GM12878 (cell line): ENCODE measurements around the gene C5orf46. TPM values are rescaled to one million over a fixed set of nuclear protein-coding genes. Genes with fewer than 3 reads are reported as not detected.

ENCODE experiments used
- ATAC-seq: fragments of 200-7000 bp; cut with Tn5 transposase; 3 replicates; pipeline ENCODE4 v1.9.1; 2020; ENCODE audit warnings: mild to moderate bottlenecking, moderate library complexity
- BruUV-seq: library from RNA; stranded (reverse); fragments of 400-500 nt; replicated peaks from 2 replicates; lab custom pipeline; 2021; lab: Mats Ljungman, UMichigan
- CTCF ChIA-PET: fragments of 300-600 bp; sonication (Branson Sonifier 250); formaldehyde crosslinking; extraction: SDS; loops from one replicate; lab custom pipeline; 2021; ENCODE audit warnings: inconsistent platforms; lab: Yijun Ruan, JAX
- POLR2A ChIA-PET: fragments of 350-600 bp; formaldehyde crosslinking; extraction: SDS; loops from one replicate; lab custom pipeline; 2021; ENCODE audit warnings: inconsistent platforms; lab: Charles Lee
- RAD21 ChIA-PET: fragments of 300-600 bp; sonication (Branson Sonifier 250); formaldehyde crosslinking; loops from one replicate; lab custom pipeline; 2023; ENCODE audit warnings: antibody characterized with exemption; ENCODE audit not compliant: unreplicated experiment; lab: Charles Lee
- SMC1A ChIA-PET: fragments of 300-600 bp; sonication (Branson Sonifier 250); formaldehyde crosslinking; loops from one replicate; lab custom pipeline; 2023; ENCODE audit not compliant: unreplicated experiment, uncharacterized antibody; lab: Charles Lee
- DNase-seq: peaks from one replicate; pipeline ENCODE4 v3.0.0-alpha.2; 2011; ENCODE audit warnings: low read depth, low spot score
- FAIRE-seq: peaks from 3 replicates; lab custom pipeline; 2011; peaks lifted over from hg19 to GRCh38; lab: Jason Lieb, UNC
- H2AFZ ChIP-seq: 2 replicates; pipeline ENCODE4 v1.6.0; 2011; ENCODE audit warnings: low read depth, low read length, control low read depth; ENCODE audit not compliant: control insufficient read depth
- H3K27ac ChIP-seq: 2 replicates; pipeline ENCODE4 v1.5.1; 2011; ENCODE audit warnings: control low read depth; ENCODE audit not compliant: control insufficient read depth, insufficient read depth
- H3K27me3 ChIP-seq, 2 experiments: replicated peaks in 1 of 2; 2 replicates each; pipeline versions ENCODE4 v1.6.0 to v1.6.1; 2011; ENCODE audit warnings: low read length in 1 of 2; ENCODE audit not compliant: control insufficient read depth in 2 of 2, insufficient read depth in 2 of 2
- H3K36me3 ChIP-seq, 2 experiments: 2 replicates each; pipeline ENCODE4 v1.5.1; 2011; ENCODE audit warnings: low read length in 1 of 2; ENCODE audit not compliant: control insufficient read depth in 2 of 2, insufficient read depth in 2 of 2
- H3K4me1 ChIP-seq: 2 replicates; pipeline ENCODE4 v1.6.1; 2011; ENCODE audit warnings: mild to moderate bottlenecking, low read length, moderate library complexity, mixed read lengths; ENCODE audit not compliant: control insufficient read depth, insufficient read depth
- H3K4me2 ChIP-seq: 2 replicates; pipeline ENCODE4 v1.6.0; 2011; ENCODE audit warnings: control low read depth; ENCODE audit not compliant: control insufficient read depth, insufficient read depth
- H3K4me3 ChIP-seq: fragments of 200-600 bp; sonication (generic); 2 replicates; pipeline ENCODE4 v1.5.1; 2016
- H3K79me2 ChIP-seq: 2 replicates; pipeline ENCODE4 v1.6.0; 2011; ENCODE audit warnings: low read length; ENCODE audit not compliant: control insufficient read depth, insufficient read depth
- H3K9ac ChIP-seq: 2 replicates; pipeline ENCODE4 v1.8.0; 2011; ENCODE audit warnings: low read length, control low read depth, mixed read lengths; ENCODE audit not compliant: control insufficient read depth, insufficient read depth
- H3K9me3 ChIP-seq: replicated peaks from 3 replicates; pipeline ENCODE4 v1.5.1; 2011; ENCODE audit warnings: mild to moderate bottlenecking, low read length; ENCODE audit not compliant: control insufficient read depth, insufficient read depth
- H4K20me1 ChIP-seq: 2 replicates; pipeline ENCODE4 v1.6.0; 2011; ENCODE audit not compliant: control insufficient read depth, insufficient read depth
- BHLHE40 ChIP-seq, 2 experiments: fragments of 450-650 bp in 1 of 2; IDR thresholded peaks; 2 replicates each; pipeline ENCODE4 v1.6.1; 2011 to 2017; ENCODE audit warnings: low read depth in 2 of 2, borderline replicate concordance in 1 of 2, improper control_type of control experiment in 1 of 2, low read length in 1 of 2, mild to moderate bottlenecking in 1 of 2
- MLLT1 ChIP-seq: fragments of 450-650 bp; IDR thresholded peaks from 2 replicates; pipeline ENCODE4 v1.6.1; 2016; ENCODE audit warnings: mild to moderate bottlenecking
- PKNOX1 ChIP-seq: fragments of 450-650 bp; IDR thresholded peaks from 2 replicates; pipeline ENCODE4 v1.6.1; 2016; ENCODE audit warnings: mild to moderate bottlenecking
- RBBP5 ChIP-seq: fragments of 200-600 bp; sonication (generic); conservative IDR thresholded peaks from 2 replicates; pipeline ENCODE4 v1.6.1; 2016
- in situ Hi-C: fragments of 300-500 bp; cut with MboI; formaldehyde crosslinking; loops from 9 replicates; pipeline ENCODE4 v1.14.3; 2018; ENCODE audit warnings: mixed read lengths
- intact Hi-C: fragments of 100-400 bp; cut with micrococcal nuclease; formaldehyde crosslinking; loops from one replicate; pipeline ENCODE4 v1.14.2; 2022; ENCODE audit not compliant: unreplicated experiment
- polyA plus RNA-seq, 11 experiments: library from polyadenylated mRNA; depleted of rRNA in 4 of 11; unstranded in 6 of 11; stranded (reverse) in 5 of 11; fragments of >200 nt; fragmentation: Nextera tagmentation in 4 of 11; fragmentation: Illumina TruSeq in 1 of 11; extraction: Ambion mirVana in 4 of 11; extraction: Trizol in 1 of 11; gene quantifications; 1 replicate in 1 of 11; 2 replicates in 10 of 11; pipeline versions ENCODE4 v1.2.1 to v1.2.3, GENCODE V29; 2011 to 2016; ENCODE audit warnings: inconsistent platforms in 2 of 11, missing spikeins in 2 of 11, low read depth in 1 of 11
- total RNA-seq, 4 experiments: library from RNA; depleted of rRNA in 3 of 4; stranded (reverse); fragments of >200 nt in 3 of 4; fragmentation: Illumina TruSeq in 1 of 4; extraction: Trizol in 1 of 4; gene quantifications; 2 replicates each; pipeline versions ENCODE4 v1.2.1 to v1.2.3, GENCODE V29; 2013 to 2021

Gene C5orf46
- total and polyA plus RNA-seq, 10 of the 15 experiments (the other 5 are each of a cell fraction or from before 2014, with no cell fraction given): not detected

DNA sequence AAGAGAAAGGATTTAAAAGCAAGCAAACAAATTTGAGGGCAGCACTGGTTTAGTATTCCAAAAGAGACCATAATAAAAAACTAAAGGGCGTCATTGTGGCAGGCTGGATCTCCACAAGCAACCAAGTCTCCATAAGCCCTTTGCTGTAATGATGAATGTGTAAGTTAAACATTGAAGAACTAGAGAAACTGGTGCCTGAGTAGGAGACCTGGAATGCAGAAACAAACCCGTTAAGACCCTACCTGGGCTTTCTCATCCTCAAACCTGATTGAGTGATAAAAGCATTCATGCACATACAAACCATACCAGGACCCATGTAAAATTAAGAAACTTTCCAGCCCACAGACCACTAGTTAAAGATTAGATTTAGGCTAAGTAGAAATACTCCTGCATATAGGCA lies 29.7 kb downstream of the C5orf46 start (continued):
- TF ChIP-seq MLLT1 (no peak), BHLHE40 (IDR thresholded peaks at IDR 0.05; ENCODE audit: borderline replicate concordance in 1 of 2, low read depth in 2 of 2, low read length in 1 of 2) (no peak), RBBP5 (no peak)

- FAIRE-seq: no peak
- DNase-seq: no peak
- Histone ChIP-seq H2AFZ (no peak overlapping the region), H3K27me3 (peaks cover 0 to 3% of the 10 kb centered on the region in 2 experiments; a peak in 1 of 4 replicates), H3K4me3 (no peak overlapping the region), H4K20me1 (no peaks in the 10 kb centered on the region), H3K4me2 (no peak overlapping the region), H3K9me3 (no peaks in the 10 kb centered on the region), H3K79me2 (no peaks in the 10 kb centered on the region), H3K4me1 (no peaks in the 10 kb centered on the region), H3K36me3 (no peaks in the 10 kb centered on the region), H3K27ac (no peak overlapping the region), H3K9ac (no peak overlapping the region)
- CTCF ChIA-PET: no interaction called here
- in situ Hi-C loops (no loop called here), intact Hi-C loops (no loop called here)
- no peak for TF ChIP-seq PKNOX1
- no TSS peak for BruUV-seq
- SMC1A ChIA-PET: no interaction called here
- ATAC-seq: no peak
- RAD21 ChIA-PET: no interaction called here
- POLR2A ChIA-PET: no interaction called here
Measured at GRCh38 chr5:147876141-147876540, 30.2 kb downstream of the C5orf46 start.
